DMS153 treated with DMSO at 0.1 percent for 48 hours (cell line): ENCODE measurements around the gene FXN.
"Not testable (repeated sequence)": the region's sequence is repeated elsewhere in the genome, so short reads cannot be mapped to it uniquely, and the experiment has no call there.

Experiments
- DNase-seq: peaks from one replicate; lab custom pipeline; 2025; ENCODE audit not compliant: unreplicated experiment; lab: John Stamatoyannopoulos, UW

Gene FXN

GRCh38 chr9:69065660-69066059 lies 30.1 kb downstream of the FXN start:
- DNase-seq: no peak

- DNase-seq: no peak
These were observed 31.4 kb downstream of the FXN start for GRCh38 chr9:69066955-69067354.

GRCh38 chr9:69070201-69070600 lies 34.6 kb downstream of the FXN start:
- DNase-seq: no peak

- DNase-seq: no peak
These were observed 35.5 kb downstream of the FXN start for GRCh38 chr9:69071059-69071458.

- DNase-seq: no peak
These were observed 37.6 kb downstream of the FXN start for GRCh38 chr9:69073103-69073502.

- no peak for DNase-seq
These were observed 39.2 kb downstream of the FXN start for GRCh38 chr9:69074801-69075200.

GRCh38 chr9:69076550-69076949 lies 41.0 kb downstream of the FXN start:
- no peak for DNase-seq

GRCh38 chr9:69078069-69078468 lies 42.5 kb downstream of the FXN start:
- DNase-seq: no peak

GRCh38 chr9:69078581-69078980 lies 43.0 kb downstream of the FXN start:
- no peak for DNase-seq

- DNase-seq: no peak
These were observed 43.6 kb downstream of the FXN start for GRCh38 chr9:69079186-69079585.

- DNase-seq: no peak
These were observed 45.7 kb downstream of the FXN start for GRCh38 chr9:69081261-69081660.

- no peak for DNase-seq
These were observed 47.8 kb downstream of the FXN start for GRCh38 chr9:69083321-69083720.

GRCh38 chr9:69085569-69086283 lies 50.2 kb downstream of the FXN start:
- no peak for DNase-seq

- DNase-seq: no peak
These were observed 50.8 kb downstream of the FXN start for GRCh38 chr9:69086312-69086711.

GRCh38 chr9:69086769-69087168 lies 51.2 kb downstream of the FXN start:
- no peak for DNase-seq

GRCh38 chr9:69089082-69089481 lies 53.5 kb downstream of the FXN start:
- DNase-seq: no peak

- DNase-seq: peak; percentile 39
These were observed 53.9 kb downstream of the FXN start for GRCh38 chr9:69089491-69089890.

- no peak for DNase-seq
These were observed 54.7 kb downstream of the FXN start for GRCh38 chr9:69090140-69090750.

- no peak for DNase-seq
These were observed 55.4 kb downstream of the FXN start for GRCh38 chr9:69090946-69091345.

GRCh38 chr9:69093471-69094103 lies 58.0 kb downstream of the FXN start:
- DNase-seq: no peak

- not testable (repeated sequence) for DNase-seq
These were observed 59.0 kb downstream of the FXN start for GRCh38 chr9:69094361-69095135.

GRCh38 chr9:69097064-69097463 lies 61.5 kb downstream of the FXN start:
- no peak for DNase-seq
